Body of pancreas (tissue), 4 donors: ENCODE measurements around the gene MYBBP1A. TPM values are rescaled to one million over a fixed set of nuclear protein-coding genes. Genes with fewer than 3 reads are reported as not detected.

Experiments used
- ATAC-seq: fragments of 150-250 bp; one replicate; pipeline ENCODE4 v1.9.1; 2016
- DNase-seq, 4 donors: peaks; one replicate each; pipeline ENCODE4 v3.0.0-alpha.2; 2019
- H3K27ac ChIP-seq, 4 donors: fragments of 200-600 bp; sonication (generic); 1 replicate in 3 of 4; 2 replicates in 1 of 4; pipeline versions ENCODE4 v1.5.1 to v1.6.1; 2016 to 2019; ENCODE audit warnings: mild to moderate bottlenecking in 1 of 4, mixed read lengths in 1 of 4, moderate library complexity in 1 of 4
- H3K27me3 ChIP-seq, 2 donors: fragments of 200-600 bp; sonication (generic); one replicate each; pipeline ENCODE4 v1.6.0; 2016; ENCODE audit warnings: mild to moderate bottlenecking in 1 of 2
- H3K36me3 ChIP-seq, 2 donors: fragments of 200-600 bp; sonication (generic); replicated peaks in 1 of 2; 2 replicates each; pipeline ENCODE4 v1.5.1; 2016; ENCODE audit warnings: low read depth in 2 of 2; ENCODE audit not compliant: insufficient read depth in 1 of 2
- H3K4me1 ChIP-seq: fragments of 200-600 bp; sonication (generic); one replicate; pipeline ENCODE4 v1.6.0; 2016
- H3K4me3 ChIP-seq, 2 donors: fragments of 200-600 bp; sonication (generic); 1 replicate in 1 of 2; 2 replicates in 1 of 2; pipeline ENCODE4 v1.5.1; 2016 to 2019
- H3K9me3 ChIP-seq, 3 donors: fragments of 200-600 bp; sonication (generic); 1 replicate in 2 of 3; 2 replicates in 1 of 3; pipeline ENCODE4 v1.5.1; 2016
- POLR2A ChIP-seq, 3 donors: fragments of 450-650 bp; IDR thresholded peaks; one replicate each; pipeline ENCODE4 v1.6.1; 2016; ENCODE audit warnings: antibody characterized with exemption in 3 of 3, mild to moderate bottlenecking in 2 of 3
- WGBS, 2 donors: methylation state at CpG; one replicate each; pipeline ENCODE4 v1.1.5; 2017; 5-methylcytosine and 5-hydroxymethylcytosine counted together
- intact Hi-C: fragments of 100-400 bp; cut with DNase I; formaldehyde crosslinking; loops from one replicate; pipeline ENCODE4 v1.15.1; 2023
- total RNA-seq, 2 donors: library from RNA; depleted of rRNA; stranded (reverse); fragments of >200 nt; gene quantifications; one replicate each; pipeline ENCODE4 v1.1.0, GENCODE V29; 2016
- TF ChIP-seq, protein P1 (sequence below), 7 experiments: fragments of 450-650 bp in 4 of 7; fragments of 200-600 bp in 3 of 7; sonication (generic) in 3 of 7; IDR thresholded peaks; one replicate each; pipeline ENCODE4 v1.5.1; 2016 to 2019; ENCODE audit warnings: antibody characterized with exemption in 7 of 7

The MYBBP1A gene
- total RNA-seq, 2 donors from 2014 or later, result 37.9 to 105 TPM

DNA sequence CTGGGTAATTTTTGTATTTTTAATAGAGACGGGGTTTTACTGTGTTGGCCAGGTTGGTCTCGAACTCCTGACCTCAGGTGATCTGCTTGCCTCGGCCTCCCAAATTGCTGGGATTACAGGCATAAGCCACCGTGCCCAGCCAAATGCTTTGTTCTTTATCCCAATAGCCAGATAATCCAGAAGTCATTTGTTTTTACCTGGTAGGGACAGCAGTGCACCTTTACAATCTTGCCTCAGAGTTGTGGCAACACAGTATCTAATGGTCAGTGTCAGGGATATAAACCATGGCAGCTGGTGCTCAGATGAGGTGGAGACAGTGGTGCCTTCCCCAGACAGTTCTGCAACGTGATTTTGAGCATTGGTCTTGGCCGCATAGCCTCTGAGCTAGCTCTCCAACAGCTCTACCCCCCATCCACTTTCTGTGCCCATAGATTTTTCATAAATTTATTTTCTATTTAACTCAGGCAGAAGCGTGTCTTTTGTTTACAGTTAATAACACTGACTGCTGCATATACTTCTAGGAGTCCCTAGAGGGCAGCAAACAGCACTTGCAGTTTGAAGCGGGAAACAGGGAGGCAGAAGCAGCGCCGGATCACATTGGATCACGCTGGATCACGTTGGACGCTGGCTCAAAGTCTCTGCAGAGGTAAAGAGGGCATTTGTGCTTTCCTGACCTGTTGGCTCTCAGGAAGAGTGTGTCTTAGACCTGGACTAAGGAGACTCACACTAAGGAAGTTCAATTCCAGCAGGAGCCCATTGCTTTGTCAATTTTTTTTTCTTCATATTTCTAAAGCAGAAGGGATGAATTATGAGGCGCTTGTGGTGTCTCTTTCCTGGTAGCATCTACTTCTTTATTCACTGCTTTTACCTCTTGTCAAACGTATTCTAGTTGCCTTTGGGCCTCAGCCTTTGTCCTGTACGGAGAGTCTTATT is 10.3 kb upstream of the MYBBP1A start:
- Histone ChIP-seq H3K9me3 (no peaks in the 10 kb centered on the region), H3K27ac (peak overlapping the region in 1 of 4 donors; percentile 21), H3K4me3 (no peak overlapping the region), H3K27me3 (no peaks in the 10 kb centered on the region), H3K36me3 (no peaks in the 10 kb centered on the region), H3K4me1 (peaks cover 21% of the 10 kb centered on the region)
- WGBS, 2 donors, result 20 to 28% methylated on average over 16 of the region's 16 CpGs
- no peak for TF ChIP-seq POLR2A (IDR thresholded peaks at IDR 0.05)
- TF ChIP-seq, protein P1, sequence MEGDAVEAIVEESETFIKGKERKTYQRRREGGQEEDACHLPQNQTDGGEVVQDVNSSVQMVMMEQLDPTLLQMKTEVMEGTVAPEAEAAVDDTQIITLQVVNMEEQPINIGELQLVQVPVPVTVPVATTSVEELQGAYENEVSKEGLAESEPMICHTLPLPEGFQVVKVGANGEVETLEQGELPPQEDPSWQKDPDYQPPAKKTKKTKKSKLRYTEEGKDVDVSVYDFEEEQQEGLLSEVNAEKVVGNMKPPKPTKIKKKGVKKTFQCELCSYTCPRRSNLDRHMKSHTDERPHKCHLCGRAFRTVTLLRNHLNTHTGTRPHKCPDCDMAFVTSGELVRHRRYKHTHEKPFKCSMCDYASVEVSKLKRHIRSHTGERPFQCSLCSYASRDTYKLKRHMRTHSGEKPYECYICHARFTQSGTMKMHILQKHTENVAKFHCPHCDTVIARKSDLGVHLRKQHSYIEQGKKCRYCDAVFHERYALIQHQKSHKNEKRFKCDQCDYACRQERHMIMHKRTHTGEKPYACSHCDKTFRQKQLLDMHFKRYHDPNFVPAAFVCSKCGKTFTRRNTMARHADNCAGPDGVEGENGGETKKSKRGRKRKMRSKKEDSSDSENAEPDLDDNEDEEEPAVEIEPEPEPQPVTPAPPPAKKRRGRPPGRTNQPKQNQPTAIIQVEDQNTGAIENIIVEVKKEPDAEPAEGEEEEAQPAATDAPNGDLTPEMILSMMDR (IDR thresholded peaks at IDR 0.05), result peak; percentile 73 to 84 (median 81)
- intact Hi-C loops, result no loop called here
- DNase-seq, result peak; percentile 71 to 83 (median 78)
- peak; percentile 87 for ATAC-seq

DNA sequence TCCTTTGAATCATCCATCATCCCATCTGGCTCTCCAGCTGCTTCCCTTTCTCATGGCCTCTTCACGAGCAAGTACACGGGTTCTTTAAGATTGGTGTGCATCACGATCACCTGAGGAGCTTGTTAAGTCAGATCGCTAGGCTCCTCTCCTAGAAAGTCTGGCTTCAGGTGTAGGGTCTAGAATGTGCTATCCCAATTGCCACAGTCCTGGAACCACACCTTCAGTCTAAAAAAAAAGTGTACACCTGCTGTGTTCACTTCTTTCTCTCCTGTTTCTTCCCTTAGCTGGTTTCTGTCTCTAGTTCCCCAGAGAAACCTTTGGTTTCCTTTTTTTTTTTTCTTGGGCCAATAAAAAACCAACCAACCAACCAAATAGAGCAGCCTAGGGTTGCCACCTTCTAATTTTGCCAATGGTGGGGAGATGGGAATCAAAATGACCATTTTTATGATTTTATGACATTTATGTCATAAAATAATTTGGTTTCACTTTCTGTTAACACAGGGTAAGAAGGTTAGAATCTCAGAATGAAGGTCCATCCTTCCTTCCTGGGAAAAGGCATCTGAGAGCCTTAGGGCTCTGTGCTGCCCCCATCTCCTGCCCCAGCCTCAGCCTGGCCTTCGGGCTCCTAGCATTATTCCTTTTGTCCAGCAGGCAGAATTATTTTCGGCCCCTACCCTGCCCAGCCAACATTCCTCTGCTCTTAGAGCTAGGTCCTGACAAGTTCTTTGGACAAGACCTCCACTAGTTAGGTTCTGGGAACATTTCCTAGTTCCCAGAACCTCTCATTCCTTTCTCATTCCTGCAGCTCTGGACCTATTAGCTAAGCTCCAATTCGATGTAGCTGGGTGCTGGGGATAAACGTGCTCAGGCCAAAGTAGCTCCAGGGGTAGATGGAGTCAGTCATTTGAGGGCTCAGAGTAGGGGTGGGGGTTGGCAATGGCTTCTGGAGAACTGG is 7.1 kb upstream of the MYBBP1A start:
- DNase-seq (no peak), ATAC-seq (no peak)
- H3K9me3 ChIP-seq, result no peaks in the 10 kb centered on the region
- intact Hi-C loops, result no loop called here
- TF ChIP-seq, protein P1 (IDR thresholded peaks at IDR 0.05), result no peak
- no peak for TF ChIP-seq POLR2A (IDR thresholded peaks at IDR 0.05)
- WGBS, 2 donors, result 61 to 68% methylated on average over 8 of the region's 8 CpGs
- H3K36me3 ChIP-seq, result no peaks in the 10 kb centered on the region
- peak overlapping the region in 2 of 4 donors; percentile 37 to 38 for H3K27ac ChIP-seq
- no peaks in the 10 kb centered on the region for H3K27me3 ChIP-seq
- H3K4me3 ChIP-seq, result no peak overlapping the region
- H3K4me1 ChIP-seq, result peaks cover 46% of the 10 kb centered on the region

DNA sequence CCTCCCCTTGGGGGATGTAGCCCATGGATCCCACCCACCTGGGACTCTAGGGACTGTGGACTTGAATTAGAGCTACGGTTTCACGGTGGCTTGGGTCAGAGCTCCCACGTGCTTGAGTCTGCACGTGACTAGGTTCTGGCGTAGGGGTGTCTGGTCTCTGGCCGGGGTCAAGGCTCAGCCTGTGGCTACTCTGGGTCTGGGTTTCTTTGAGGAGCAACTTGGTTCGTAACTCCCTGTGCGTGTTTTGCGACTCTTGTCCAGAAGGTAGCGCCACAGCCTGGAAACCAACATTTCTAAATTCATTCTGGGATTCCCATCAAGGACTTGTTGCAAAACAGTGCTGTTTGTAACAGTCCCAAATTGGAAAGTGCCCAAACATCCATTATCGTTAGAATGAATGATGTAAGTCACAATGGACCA is 5.7 kb upstream of the MYBBP1A start:
- Histone ChIP-seq H3K4me3 (no peak overlapping the region), H3K27me3 (no peaks in the 10 kb centered on the region), H3K27ac (peak overlapping the region; percentile 78 to 87 (median 80)), H3K4me1 (peaks cover 43% of the 10 kb centered on the region), H3K36me3 (no peaks in the 10 kb centered on the region), H3K9me3 (no peaks in the 10 kb centered on the region)
- 41 to 46% methylated on average over 10 to 11 of the region's 11 CpGs for whole genome bisulfite sequencing, 2 donors
- intact Hi-C loops, result no loop called here
- TF ChIP-seq POLR2A (IDR thresholded peaks at IDR 0.05), result no peak
- TF ChIP-seq, protein P1 (IDR thresholded peaks at IDR 0.05), result peak in 1 of 7 experiments; percentile 14
- ATAC-seq (peak; percentile 2), DNase-seq (no peak)

DNA sequence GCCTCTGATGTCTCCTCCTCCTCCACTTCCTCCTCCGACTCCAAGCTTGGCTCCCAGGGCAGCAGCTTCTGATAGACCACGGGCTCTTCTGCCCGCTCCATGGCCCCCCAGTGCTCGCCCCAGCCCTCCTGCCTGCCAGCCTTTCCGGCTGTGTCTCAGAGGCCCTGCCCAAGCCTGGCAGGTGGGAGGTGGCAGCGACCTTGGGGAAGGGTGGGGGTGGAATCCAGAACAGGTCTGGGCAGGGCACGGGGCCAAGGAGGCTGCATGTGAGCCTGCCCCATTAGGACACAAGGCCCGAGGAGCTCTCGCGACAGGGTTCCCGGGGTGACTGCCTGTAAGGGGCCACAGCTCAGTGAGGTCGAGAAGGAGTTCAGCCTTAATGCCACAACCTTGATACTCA is 5.2 kb upstream of the MYBBP1A start, which contains the start of gene GGT6:
Gene GGT6, minus strand, starts transcription at position 157 of the 400 bp plus-strand sequence. Its CDS starts 56 bp downstream, at position 101.
- peak; percentile 92 for ATAC-seq
- peak within 1 kb of the TSS; percentile 6 to 13 for H3K4me3 ChIP-seq
- intact Hi-C loops, result no loop called here

More for the DNA sequence above, 5.2 kb upstream of the MYBBP1A start, which contains the start of gene GGT6:
- 16 to 30% methylated on average over 4 to 10 of the region's 12 CpGs for WGBS, 2 donors
- Histone ChIP-seq H3K27me3 (no peaks in the 10 kb centered on the region), H3K9me3 (no peaks in the 10 kb centered on the region), H3K27ac (peak within 1 kb of the TSS; percentile 78 to 87 (median 80)), H3K36me3 (no peaks in the 10 kb centered on the region), H3K4me1 (peaks cover 42% of the 10 kb centered on the region)
- peak; percentile 94 to 99 (median 97) for DNase-seq
- peak; percentile 50 to 86 (median 82) for TF ChIP-seq POLR2A (IDR thresholded peaks at IDR 0.05)
- TF ChIP-seq, protein P1 (IDR thresholded peaks at IDR 0.05), result no peak
